Measurements from ENCODE around the gene CDC42EP1. TPM values are rescaled to one million over a fixed set of nuclear protein-coding genes. Genes with fewer than 3 reads are reported as not detected.
"Not testable (repeated sequence)": the region's sequence is repeated elsewhere in the genome, so short reads cannot be mapped to it uniquely, and the experiment has no call there.

Gene CDC42EP1
- polyA plus RNA-seq, 1 experiment = 36.3 TPM

GRCh38 chr22:37521236-37521739 lies 39.0 kb upstream of the CDC42EP1 start:
- no peak overlapping the region for H3K4me3 ChIP-seq (ENCODE audit: low read depth, low read length)
- no peaks in the 10 kb centered on the region for H3K36me3 ChIP-seq (ENCODE audit: control insufficient read depth, insufficient read depth, low read length)
- no peaks in the 10 kb centered on the region for H3K27me3 ChIP-seq (ENCODE audit: control insufficient read depth, insufficient read depth, low read length)
- ChIA-PET POLR2A (no interaction called here), CTCF (interaction anchor here (2.4 kb wide), 1 partner anchor 18 kb away, joined by 12 read pairs; no protein-coding TSS in a partner anchor)
- DNase-seq (ENCODE audit: low read depth) = no peak
- no peak for TF ChIP-seq CTCF (IDR thresholded peaks at IDR 0.05; ENCODE audit: insufficient read depth, low read depth, low read length)

GRCh38 chr22:37522482-37522881 lies 37.8 kb upstream of the CDC42EP1 start:
- TF ChIP-seq CTCF (IDR thresholded peaks at IDR 0.05; ENCODE audit: insufficient read depth, low read depth, low read length) = no peak
- no peaks in the 10 kb centered on the region for H3K36me3 ChIP-seq (ENCODE audit: control insufficient read depth, insufficient read depth, low read length)
- H3K27me3 ChIP-seq (ENCODE audit: control insufficient read depth, insufficient read depth, low read length) = no peaks in the 10 kb centered on the region
- DNase-seq (ENCODE audit: low read depth) = no peak
- CTCF ChIA-PET = no interaction called here
- POLR2A ChIA-PET = no interaction called here
- no peak overlapping the region for H3K4me3 ChIP-seq (ENCODE audit: low read depth, low read length)

GRCh38 chr22:37525073-37525745 lies 35.1 kb upstream of the CDC42EP1 start:
- no peak for TF ChIP-seq CTCF (IDR thresholded peaks at IDR 0.05; ENCODE audit: insufficient read depth, low read depth, low read length)
- Histone ChIP-seq H3K27me3 (ENCODE audit: control insufficient read depth, insufficient read depth, low read length) (no peaks in the 10 kb centered on the region), H3K4me3 (ENCODE audit: low read depth, low read length) (no peak overlapping the region), H3K36me3 (ENCODE audit: control insufficient read depth, insufficient read depth, low read length) (no peaks in the 10 kb centered on the region)
- ChIA-PET POLR2A (no interaction called here), CTCF (interaction anchor here (1.2 to 4.4 kb wide), 4 partner anchors 14 to 207 kb away, joined by 3 to 19 read pairs (median 4); no protein-coding TSS in a partner anchor)
- DNase-seq (ENCODE audit: low read depth) = peak; percentile 50

- no peaks in the 10 kb centered on the region for H3K36me3 ChIP-seq (ENCODE audit: control insufficient read depth, insufficient read depth, low read length)
- no peak for TF ChIP-seq CTCF (IDR thresholded peaks at IDR 0.05; ENCODE audit: insufficient read depth, low read depth, low read length)
- H3K27me3 ChIP-seq (ENCODE audit: control insufficient read depth, insufficient read depth, low read length) = no peaks in the 10 kb centered on the region
- ChIA-PET POLR2A (no interaction called here), CTCF (interaction anchor here (1.2 to 4.4 kb wide), 3 partner anchors 13 to 208 kb away, joined by 3 to 19 read pairs (median 5); no protein-coding TSS in a partner anchor)
- DNase-seq (ENCODE audit: low read depth) = no peak
- no peak overlapping the region for H3K4me3 ChIP-seq (ENCODE audit: low read depth, low read length)
These were observed 34.4 kb upstream of the CDC42EP1 start for GRCh38 chr22:37525746-37526350.

GRCh38 chr22:37526376-37526775 lies 33.9 kb upstream of the CDC42EP1 start:
- ChIA-PET CTCF (interaction anchor here (1.2 to 4.4 kb wide), 3 partner anchors 10 to 19 kb away, joined by 3 to 19 read pairs (median 5); no protein-coding TSS in a partner anchor), POLR2A (no interaction called here)
- TF ChIP-seq CTCF (IDR thresholded peaks at IDR 0.05; ENCODE audit: insufficient read depth, low read depth, low read length) = no peak
- Histone ChIP-seq H3K27me3 (ENCODE audit: control insufficient read depth, insufficient read depth, low read length) (no peaks in the 10 kb centered on the region), H3K36me3 (ENCODE audit: control insufficient read depth, insufficient read depth, low read length) (no peaks in the 10 kb centered on the region), H3K4me3 (ENCODE audit: low read depth, low read length) (no peak overlapping the region)
- no peak for DNase-seq (ENCODE audit: low read depth)

GRCh38 chr22:37527081-37527752 lies 33.1 kb upstream of the CDC42EP1 start:
- H3K36me3 ChIP-seq (ENCODE audit: control insufficient read depth, insufficient read depth, low read length); H3K27me3 ChIP-seq (ENCODE audit: control insufficient read depth, insufficient read depth, low read length); POLR2A ChIA-PET; H3K4me3 ChIP-seq (ENCODE audit: low read depth, low read length); DNase-seq (ENCODE audit: low read depth): not testable (repeated sequence)
- CTCF ChIA-PET = interaction anchor here (0.8 to 4.4 kb wide), 5 partner anchors 11 to 134 kb away, joined by 3 to 19 read pairs (median 3); no protein-coding TSS in a partner anchor

GRCh38 chr22:37527952-37528351 lies 32.3 kb upstream of the CDC42EP1 start:
- DNase-seq (ENCODE audit: low read depth); H3K27me3 ChIP-seq (ENCODE audit: control insufficient read depth, insufficient read depth, low read length); POLR2A ChIA-PET; H3K36me3 ChIP-seq (ENCODE audit: control insufficient read depth, insufficient read depth, low read length); H3K4me3 ChIP-seq (ENCODE audit: low read depth, low read length): not testable (repeated sequence)
- CTCF ChIA-PET = interaction anchor here (0.8 to 4.4 kb wide), 5 partner anchors 9 to 133 kb away, joined by 3 to 19 read pairs (median 3); partner anchors contain the start of gene CARD10

Data from BJ (cell line).